OCI-M2 (cell line): Measurements from ENCODE around the gene RILPL1.
"Not testable (repeated sequence)": the region's sequence is repeated elsewhere in the genome, so short reads cannot be mapped to it uniquely, and the experiment has no call there.

Source experiments
- DNase-seq: peaks from one replicate; lab custom pipeline; 2025; ENCODE audit not compliant: unreplicated experiment; lab: John Stamatoyannopoulos, UW

The RILPL1 gene

GRCh38 chr12:123435636-123436016, 97.9 kb downstream of the RILPL1 start:
- no peak for DNase-seq

- no peak for DNase-seq
These were observed 99.9 kb downstream of the RILPL1 start for GRCh38 chr12:123433615-123434014.

GRCh38 chr12:123431951-123432817, 101.3 kb downstream of the RILPL1 start:
- not testable (repeated sequence) for DNase-seq

GRCh38 chr12:123429101-123429500, 104.4 kb downstream of the RILPL1 start:
- DNase-seq: not testable (repeated sequence)

GRCh38 chr12:123428591-123428990, 104.9 kb downstream of the RILPL1 start:
- DNase-seq: no peak

GRCh38 chr12:123427036-123427769, 106.3 kb downstream of the RILPL1 start:
- no peak for DNase-seq

- no peak for DNase-seq
These were observed 112.2 kb downstream of the RILPL1 start for GRCh38 chr12:123421314-123421713.
